SK-N-SH (cell line): ENCODE data around the gene SLC12A5. TPM values are rescaled to one million over a fixed set of nuclear protein-coding genes. Genes with fewer than 3 reads are reported as not detected.

ENCODE experiments used
- CTCF ChIA-PET: fragments of 300-600, 350-600 bp; formaldehyde crosslinking; extraction: SDS; loops from one replicate; lab custom pipeline; 2021; lab: Yijun Ruan, JAX
- POLR2A ChIA-PET: fragments of 350-600 bp; sonication (Branson Sonifier 250); formaldehyde crosslinking; extraction: SDS; loops from one replicate; lab custom pipeline; 2020; ENCODE audit warnings: antibody characterized with exemption, inconsistent platforms; lab: Yijun Ruan, JAX
- DNase-seq: peaks from one replicate; pipeline ENCODE4 v3.0.0; 2012
- H2AFZ ChIP-seq: fragments of 200-600 bp; sonication (generic); 2 replicates; pipeline ENCODE4 v1.8.1; 2016; ENCODE audit warnings: antibody characterized with exemption, mild to moderate bottlenecking, low read depth
- H3F3A ChIP-seq: fragments of 200-600 bp; sonication (generic); replicated peaks from 2 replicates; pipeline ENCODE3; 2016; ENCODE audit warnings: antibody characterized with exemption, mild to moderate bottlenecking; ENCODE audit not compliant: insufficient read depth
- H3K27ac ChIP-seq, 2 experiments: fragments of 200-500 bp in 1 of 2; fragments of 200-600 bp in 1 of 2; sonication (Bioruptor generic) in 1 of 2; sonication (generic), shearing (Covaris generic) in 1 of 2; 2 replicates each; pipeline versions ENCODE4 v1.5.1 to v1.6.1; 2014 to 2016; ENCODE audit warnings: low read depth in 2 of 2, inconsistent platforms in 1 of 2, low read length in 1 of 2, mild to moderate bottlenecking in 1 of 2, mixed read lengths in 1 of 2
- H3K27me3 ChIP-seq: fragments of 200-600 bp; sonication (generic), shearing (Covaris generic); 2 replicates; pipeline ENCODE4 v1.6.1; 2016; ENCODE audit warnings: mixed run types; ENCODE audit not compliant: insufficient read depth
- H3K36me3 ChIP-seq, 2 experiments: fragments of 200-500 bp in 1 of 2; fragments of 200-600 bp in 1 of 2; sonication (Bioruptor generic) in 1 of 2; sonication (generic) in 1 of 2; replicated peaks in 1 of 2; 2 replicates each; pipeline versions ENCODE3 to v1.5.1; 2014 to 2016; ENCODE audit warnings: low read length in 1 of 2, mild to moderate bottlenecking in 1 of 2; ENCODE audit not compliant: insufficient read depth in 2 of 2, control insufficient read depth in 1 of 2
- H3K4me1 ChIP-seq, 2 experiments: fragments of 200-500 bp in 1 of 2; fragments of 200-600 bp in 1 of 2; sonication (Bioruptor generic) in 1 of 2; sonication (generic), shearing (Covaris generic) in 1 of 2; 2 replicates each; pipeline versions ENCODE4 v1.5.1 to v1.6.1; 2014 to 2016; ENCODE audit warnings: low read depth in 1 of 2, low read length in 1 of 2, mixed run types in 1 of 2; ENCODE audit not compliant: insufficient read depth in 2 of 2, control insufficient read depth in 1 of 2
- H3K4me2 ChIP-seq: fragments of 200-600 bp; sonication (generic), shearing (Covaris generic); 2 replicates; pipeline ENCODE4 v1.6.1; 2017; ENCODE audit warnings: mixed run types
- H3K4me3 ChIP-seq, 2 experiments: fragments of 200-500 bp in 1 of 2; fragments of 200-600 bp in 1 of 2; sonication (Bioruptor generic) in 1 of 2; sonication (generic), shearing (Covaris generic) in 1 of 2; 2 replicates each; pipeline versions ENCODE4 v1.5.1 to v1.8.1; 2014 to 2016; ENCODE audit warnings: low read depth in 2 of 2, inconsistent platforms in 1 of 2, low read length in 1 of 2, mild to moderate bottlenecking in 1 of 2, mixed read lengths in 1 of 2, moderate library complexity in 1 of 2
- H3K79me2 ChIP-seq: fragments of 200-600 bp; sonication (generic); 2 replicates; pipeline ENCODE4 v1.8.1; 2017; ENCODE audit warnings: mild to moderate bottlenecking; ENCODE audit not compliant: insufficient read depth
- H3K9ac ChIP-seq: fragments of 200-600 bp; sonication (generic); 2 replicates; pipeline ENCODE4 v1.6.1; 2017; ENCODE audit warnings: mixed run types
- H3K9me2 ChIP-seq: fragments of 200-600 bp; sonication (generic); 2 replicates; pipeline ENCODE4 v1.6.1; 2017; ENCODE audit warnings: mixed run types
- H3K9me3 ChIP-seq: fragments of 200-600 bp; sonication (generic); 2 replicates; pipeline ENCODE4 v1.6.1; 2017; ENCODE audit warnings: mixed run types, mild to moderate bottlenecking, moderate library complexity
- H4K20me1 ChIP-seq: fragments of 200-600 bp; sonication (generic); 2 replicates; pipeline ENCODE4 v1.6.1; 2017; ENCODE audit warnings: mild to moderate bottlenecking, mixed run types; ENCODE audit not compliant: insufficient read depth
- CHD2 ChIP-seq: fragments of 150-350 bp; IDR thresholded peaks from 2 replicates; pipeline ENCODE4 v1.6.1; 2018; ENCODE audit warnings: low read length; ENCODE audit not compliant: partially characterized antibody
- EZH2phosphoT487 ChIP-seq: fragments of 200-600 bp; sonication (generic); IDR thresholded peaks from 2 replicates; pipeline ENCODE4 v1.6.1; 2017; ENCODE audit warnings: low read depth, mixed run types, mild to moderate bottlenecking, antibody characterized with exemption, moderate library complexity, borderline replicate concordance
- FOXJ3 ChIP-seq: sonication (generic); formaldehyde crosslinking; IDR thresholded peaks from 2 replicates; pipeline ENCODE4 v1.5.1; 2020; ENCODE audit warnings: mild to moderate bottlenecking, missing genetic modification reagents
- FOXM1 ChIP-seq: IDR thresholded peaks from 2 replicates; pipeline ENCODE4 v1.4.0; 2012; ENCODE audit warnings: low read depth, mild to moderate bottlenecking
- GABPA ChIP-seq: IDR thresholded peaks from 2 replicates; pipeline ENCODE4 v1.4.0; 2012; ENCODE audit warnings: low read depth, mild to moderate bottlenecking
- GATA2 ChIP-seq: sonication (generic); formaldehyde crosslinking; IDR thresholded peaks from 2 replicates; pipeline ENCODE4 v1.5.0; 2020; ENCODE audit warnings: mild to moderate bottlenecking, missing genetic modification reagents
- MXI1 ChIP-seq: IDR thresholded peaks from 2 replicates; pipeline ENCODE4 v1.6.1; 2012; ENCODE audit warnings: mild to moderate bottlenecking, low read depth, low read length, improper control_type of control experiment
- NRF1 ChIP-seq: IDR thresholded peaks from 2 replicates; pipeline ENCODE4 v1.6.1; 2012; ENCODE audit warnings: low read depth, mild to moderate bottlenecking, low read length
- POLR2AphosphoS5 ChIP-seq: IDR thresholded peaks from 2 replicates; pipeline ENCODE4 v1.6.1; 2012; ENCODE audit warnings: low read depth, low read length
- RAD21 ChIP-seq: IDR thresholded peaks from 2 replicates; pipeline ENCODE4 v1.6.1; 2012; ENCODE audit warnings: mild to moderate bottlenecking, low read length
- RCOR1 ChIP-seq: fragments of 150-350 bp; IDR thresholded peaks from 2 replicates; pipeline ENCODE4 v1.6.1; 2017; ENCODE audit warnings: antibody characterized with exemption, low read length
- RFX5 ChIP-seq: IDR thresholded peaks from 2 replicates; pipeline ENCODE4 v1.6.1; 2012; ENCODE audit warnings: mild to moderate bottlenecking, improper control_type of control experiment, low read length
- RXRA ChIP-seq: IDR thresholded peaks from 2 replicates; pipeline ENCODE4 v1.4.0; 2012; ENCODE audit warnings: low read depth, mild to moderate bottlenecking, borderline replicate concordance
- SIN3A ChIP-seq: IDR thresholded peaks from 2 replicates; pipeline ENCODE4 v1.6.1; 2012; ENCODE audit warnings: low read depth, mild to moderate bottlenecking, low read length, moderate library complexity, borderline replicate concordance
- TAF1 ChIP-seq: IDR thresholded peaks from 2 replicates; pipeline ENCODE4 v1.6.1; 2012; ENCODE audit warnings: low read depth, mild to moderate bottlenecking, low read length, moderate library complexity, borderline replicate concordance
- WGBS: methylation state at CpG from one replicate; pipeline ENCODE4 v1.1.6; 2017; ENCODE audit warnings: low lambda C conversion rate; 5-methylcytosine and 5-hydroxymethylcytosine counted together
- polyA plus RNA-seq, 3 experiments: library from polyadenylated mRNA; depleted of rRNA; stranded (reverse); fragments of >200 nt; gene quantifications; 2 replicates each; pipeline ENCODE4 v1.2.3, GENCODE V29; 2012
- TF ChIP-seq, protein P1 (sequence below): fragments of 150-350 bp; IDR thresholded peaks from 2 replicates; pipeline ENCODE4 v1.6.1; 2017; ENCODE audit warnings: antibody characterized with exemption, low read length, low read depth, borderline replicate concordance
- TF ChIP-seq, protein P2 (sequence below): IDR thresholded peaks from 2 replicates; pipeline ENCODE4 v1.4.0; 2012; ENCODE audit warnings: low read depth, borderline replicate concordance

The SLC12A5 gene
- polyA plus RNA-seq, 1 of the 3 experiments (the other 2 are of a cell fraction) = 19.9 TPM

DNA sequence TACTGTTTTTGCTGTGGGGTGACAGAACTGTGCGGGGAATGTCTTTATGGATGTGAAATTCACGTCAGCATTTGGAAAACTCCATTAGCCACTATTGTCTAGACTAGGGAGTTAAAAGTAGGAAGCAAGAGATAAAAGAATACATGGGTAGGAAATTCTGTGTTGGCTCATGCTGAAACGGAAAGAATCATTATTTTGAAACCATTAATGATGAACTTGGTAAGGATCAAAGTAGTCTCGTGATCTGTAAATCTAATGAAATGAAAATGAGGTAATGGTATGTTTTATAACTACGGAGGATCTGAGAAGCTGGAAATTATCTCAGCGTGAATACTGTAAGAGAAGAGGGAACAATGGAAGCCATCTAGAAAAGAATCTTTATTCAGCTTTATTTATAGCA, 78.0 kb downstream of the SLC12A5 start:
- Histone ChIP-seq H3K9ac (no peak overlapping the region), H3K4me1 (no peaks in the 10 kb centered on the region), H3K9me2 (no peaks in the 10 kb centered on the region), H3K9me3 (no peaks in the 10 kb centered on the region), H3K4me3 (no peak overlapping the region), H3F3A (no peaks in the 10 kb centered on the region), H3K27ac (no peak overlapping the region), H4K20me1 (no peaks in the 10 kb centered on the region), H3K4me2 (no peak overlapping the region), H2AFZ (no peak overlapping the region), H3K36me3 (no peaks in the 10 kb centered on the region), H3K27me3 (peaks cover 11% of the 10 kb centered on the region), H3K79me2 (no peaks in the 10 kb centered on the region)
- TF ChIP-seq FOXJ3 (CRISPR knock-in tag) (no peak), GATA2 (CRISPR knock-in tag) (no peak), SIN3A (no peak), MXI1 (no peak), NRF1 (no peak), EZH2phosphoT487 (no peak), RXRA (no peak), TAF1 (no peak), RAD21 (no peak)
- TF ChIP-seq, protein P1, sequence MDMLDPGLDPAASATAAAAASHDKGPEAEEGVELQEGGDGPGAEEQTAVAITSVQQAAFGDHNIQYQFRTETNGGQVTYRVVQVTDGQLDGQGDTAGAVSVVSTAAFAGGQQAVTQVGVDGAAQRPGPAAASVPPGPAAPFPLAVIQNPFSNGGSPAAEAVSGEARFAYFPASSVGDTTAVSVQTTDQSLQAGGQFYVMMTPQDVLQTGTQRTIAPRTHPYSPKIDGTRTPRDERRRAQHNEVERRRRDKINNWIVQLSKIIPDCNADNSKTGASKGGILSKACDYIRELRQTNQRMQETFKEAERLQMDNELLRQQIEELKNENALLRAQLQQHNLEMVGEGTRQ = no peak
- WGBS = 40% methylated on average over 6 of the region's 6 CpGs
- DNase-seq = no peak
- CTCF ChIA-PET = interaction anchor here (1.3 kb wide), 1 partner anchor 21 kb away, joined by 6 read pairs; no protein-coding TSS in a partner anchor
- POLR2A ChIA-PET = no interaction called here

DNA sequence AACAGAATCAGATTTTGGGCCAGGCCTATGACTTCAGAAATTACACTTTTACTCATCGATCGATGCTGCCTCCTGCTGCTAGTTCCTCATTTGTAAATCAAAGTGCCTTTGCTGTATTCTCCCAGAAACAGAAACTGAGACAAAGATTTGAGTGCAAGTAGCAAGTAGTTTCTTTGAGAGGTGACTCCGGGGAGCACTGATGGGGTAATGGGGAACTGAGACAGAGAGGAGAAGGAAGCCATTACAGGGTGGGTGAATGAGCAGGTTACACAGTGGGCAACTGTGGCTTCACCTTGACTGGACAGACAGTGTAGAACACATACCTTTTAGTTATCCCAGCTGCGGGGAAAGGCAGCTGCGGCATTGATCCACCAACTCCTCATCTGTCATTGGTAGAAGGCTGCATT, 79.4 kb downstream of the SLC12A5 start:
- Histone ChIP-seq H3K9ac (no peak overlapping the region), H3K36me3 (no peaks in the 10 kb centered on the region), H3K4me1 (peaks cover 0 to 6% of the 10 kb centered on the region in 2 experiments; a peak in 1 of 4 replicates), H3K79me2 (no peaks in the 10 kb centered on the region), H3K9me2 (no peaks in the 10 kb centered on the region), H3K27ac (no peak overlapping the region), H4K20me1 (no peaks in the 10 kb centered on the region), H3K4me2 (no peak overlapping the region), H3K4me3 (no peak overlapping the region), H3K9me3 (no peaks in the 10 kb centered on the region), H3F3A (no peaks in the 10 kb centered on the region), H2AFZ (no peak overlapping the region), H3K27me3 (peaks cover 11% of the 10 kb centered on the region)
- POLR2A ChIA-PET = no interaction called here
- TF ChIP-seq, protein P2, sequence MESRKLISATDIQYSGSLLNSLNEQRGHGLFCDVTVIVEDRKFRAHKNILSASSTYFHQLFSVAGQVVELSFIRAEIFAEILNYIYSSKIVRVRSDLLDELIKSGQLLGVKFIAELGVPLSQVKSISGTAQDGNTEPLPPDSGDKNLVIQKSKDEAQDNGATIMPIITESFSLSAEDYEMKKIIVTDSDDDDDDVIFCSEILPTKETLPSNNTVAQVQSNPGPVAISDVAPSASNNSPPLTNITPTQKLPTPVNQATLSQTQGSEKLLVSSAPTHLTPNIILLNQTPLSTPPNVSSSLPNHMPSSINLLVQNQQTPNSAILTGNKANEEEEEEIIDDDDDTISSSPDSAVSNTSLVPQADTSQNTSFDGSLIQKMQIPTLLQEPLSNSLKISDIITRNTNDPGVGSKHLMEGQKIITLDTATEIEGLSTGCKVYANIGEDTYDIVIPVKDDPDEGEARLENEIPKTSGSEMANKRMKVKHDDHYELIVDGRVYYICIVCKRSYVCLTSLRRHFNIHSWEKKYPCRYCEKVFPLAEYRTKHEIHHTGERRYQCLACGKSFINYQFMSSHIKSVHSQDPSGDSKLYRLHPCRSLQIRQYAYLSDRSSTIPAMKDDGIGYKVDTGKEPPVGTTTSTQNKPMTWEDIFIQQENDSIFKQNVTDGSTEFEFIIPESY = no peak
- TF ChIP-seq MXI1 = no peak
- TF ChIP-seq FOXJ3 (CRISPR knock-in tag) = no peak
- no peak for TF ChIP-seq RXRA
- TF ChIP-seq GATA2 (CRISPR knock-in tag) = no peak
- no peak for TF ChIP-seq RCOR1
- no peak for TF ChIP-seq FOXM1
- TF ChIP-seq GABPA = no peak
- TF ChIP-seq, protein P1 = no peak
- TF ChIP-seq CHD2 = no peak
- no peak for TF ChIP-seq TAF1
- TF ChIP-seq POLR2AphosphoS5 = no peak
- TF ChIP-seq NRF1 = no peak
- no peak for TF ChIP-seq SIN3A
- no peak for TF ChIP-seq RFX5
- TF ChIP-seq RAD21 = no peak
- no peak for DNase-seq
- CTCF ChIA-PET = interaction anchor here (0.8 to 1.7 kb wide), 2 partner anchors 17 to 24 kb away, joined by 3 to 6 read pairs; no protein-coding TSS in a partner anchor
- WGBS = 76% methylated on average over 5 of the region's 5 CpGs
